GM18520 (cell line): ENCODE results near the gene DLEC1.
A peak's percentile ranks its signal among the peaks of the same experiment; 100 is the strongest.
"Not testable (repeated sequence)": the region's sequence is repeated elsewhere in the genome, so short reads cannot be mapped to it uniquely, and the experiment has no call there.

ENCODE experiments used
- ATAC-seq: cut with Tn5 transposase; IDR thresholded peaks from one replicate; pipeline ENCODE4 v1.9.1; 2021; ENCODE audit not compliant: unreplicated experiment

Gene DLEC1

GRCh38 chr3:38152609-38153008 is 113.6 kb downstream of the DLEC1 start:
- ATAC-seq, result no peak

GRCh38 chr3:38153221-38153620 is 114.2 kb downstream of the DLEC1 start:
- no peak for ATAC-seq

- ATAC-seq, result no peak
These were observed 115.1 kb downstream of the DLEC1 start for GRCh38 chr3:38154033-38154494.

- no peak for ATAC-seq
These were observed 115.7 kb downstream of the DLEC1 start for GRCh38 chr3:38154625-38155255.

GRCh38 chr3:38155825-38156224 is 116.8 kb downstream of the DLEC1 start:
- ATAC-seq, result no peak

GRCh38 chr3:38157117-38157516 is 118.1 kb downstream of the DLEC1 start:
- no peak for ATAC-seq

- ATAC-seq, result no peak
These were observed 118.6 kb downstream of the DLEC1 start for GRCh38 chr3:38157595-38157994.

GRCh38 chr3:38158472-38158871 is 119.5 kb downstream of the DLEC1 start:
- ATAC-seq, result no peak

GRCh38 chr3:38160704-38161103 is 121.7 kb downstream of the DLEC1 start:
- ATAC-seq, result not testable (repeated sequence)

GRCh38 chr3:38163117-38163840 is 124.3 kb downstream of the DLEC1 start:
- ATAC-seq, result no peak

GRCh38 chr3:38163841-38164642 is 125.0 kb downstream of the DLEC1 start:
- no peak for ATAC-seq

GRCh38 chr3:38164643-38164951 is 125.6 kb downstream of the DLEC1 start:
- no peak for ATAC-seq

GRCh38 chr3:38164952-38165721 is 126.1 kb downstream of the DLEC1 start, which contains the start of gene OXSR1:
OXSR1 (plus strand) TSS chr3:38165537; CDS start chr3:38165877, 340 bp downstream.
- peak; percentile 92 for ATAC-seq

- no peak for ATAC-seq
These were observed 126.8 kb downstream of the DLEC1 start for GRCh38 chr3:38165722-38166387.

GRCh38 chr3:38167591-38167990 is 128.6 kb downstream of the DLEC1 start:
- no peak for ATAC-seq

GRCh38 chr3:38168151-38169026 is 129.4 kb downstream of the DLEC1 start:
- no peak for ATAC-seq

GRCh38 chr3:38169027-38169317 is 130.0 kb downstream of the DLEC1 start:
- ATAC-seq, result no peak

- ATAC-seq, result no peak
These were observed 131.7 kb downstream of the DLEC1 start for GRCh38 chr3:38170722-38171121.

GRCh38 chr3:38171622-38172021 is 132.6 kb downstream of the DLEC1 start:
- ATAC-seq, result no peak
